Heart left ventricle (tissue), 16 donors: Measurements from ENCODE around the gene ZNF668. TPM values are rescaled to one million over a fixed set of nuclear protein-coding genes. Genes with fewer than 3 reads are reported as not detected.
"Not testable (repeated sequence)": the region's sequence is repeated elsewhere in the genome, so short reads cannot be mapped to it uniquely, and the experiment has no call there.

ENCODE experiments used
- ATAC-seq, 4 donors: fragments of 200-7000 bp; cut with Tn5 transposase; one replicate each; pipeline ENCODE4 v1.9.1; 2020 to 2022; ENCODE audit warnings: moderate library complexity in 4 of 4, mild to moderate bottlenecking in 3 of 4, moderate number of reproducible peaks in 1 of 4
- DNase-seq, 5 donors: peaks; one replicate each; pipeline ENCODE4 v3.0.0-alpha.2; 2020
- H3K27ac ChIP-seq, 12 donors: fragments of 200-600 bp; sonication (generic) in 4 of 12; one replicate each; pipeline versions ENCODE4 v1.5.0 to v1.8.0; 2016 to 2022; ENCODE audit warnings: mild to moderate bottlenecking in 2 of 12
- H3K27me3 ChIP-seq, 9 donors: fragments of 200-600 bp; sonication (generic) in 2 of 9; one replicate each; pipeline versions ENCODE4 v1.5.1 to v1.8.0; 2016 to 2022; ENCODE audit warnings: mild to moderate bottlenecking in 3 of 9
- H3K36me3 ChIP-seq, 9 donors: fragments of 200-600 bp; sonication (generic) in 2 of 9; one replicate each; pipeline versions ENCODE4 v1.5.0 to v1.8.0; 2018 to 2022; ENCODE audit warnings: mild to moderate bottlenecking in 2 of 9
- H3K4me1 ChIP-seq, 12 donors: fragments of 200-600 bp; sonication (generic) in 4 of 12; one replicate each; pipeline versions ENCODE4 v1.5.0 to v1.8.0; 2016 to 2022; ENCODE audit warnings: mild to moderate bottlenecking in 3 of 12
- H3K4me3 ChIP-seq, 12 donors: fragments of 200-600 bp; sonication (generic) in 4 of 12; one replicate each; pipeline versions ENCODE4 v1.5.0 to v1.8.0; 2017 to 2022; ENCODE audit warnings: mild to moderate bottlenecking in 9 of 12, moderate library complexity in 4 of 12
- H3K9me3 ChIP-seq, 12 donors: fragments of 200-600 bp; sonication (generic) in 4 of 12; one replicate each; pipeline versions ENCODE4 v1.5.0 to v1.8.0; 2016 to 2022; ENCODE audit warnings: mild to moderate bottlenecking in 1 of 12
- CTCF ChIP-seq, 12 donors: fragments of 200-600 bp; sonication (generic) in 4 of 12; IDR thresholded peaks; one replicate each; pipeline versions ENCODE4 v1.5.0 to v1.8.0; 2018 to 2022; ENCODE audit warnings: antibody characterized with exemption in 12 of 12, mild to moderate bottlenecking in 5 of 12
- POLR2A ChIP-seq, 2 donors: fragments of 450-650 bp; IDR thresholded peaks; one replicate each; pipeline ENCODE4 v1.6.1; 2017; ENCODE audit warnings: antibody characterized with exemption in 2 of 2, mild to moderate bottlenecking in 2 of 2, moderate library complexity in 2 of 2
- WGBS, 4 donors: extraction: QIAGEN DNeasy Blood & Tissue Kit in 2 of 4; methylation state at CpG; one replicate each; pipeline versions ENCODE4 v1.1.5 to v1.1.7; 2013 to 2018; 5-methylcytosine and 5-hydroxymethylcytosine counted together
- intact Hi-C, 10 donors: fragments of 100-400 bp; cut with DNase I; formaldehyde crosslinking; loops; one replicate each; pipeline versions ENCODE4 v1.11.1 to v1.14.2; 2022
- polyA plus RNA-seq, 2 donors: library from polyadenylated mRNA; stranded (reverse); fragments of 200-250 nt; gene quantifications; one replicate each; pipeline ENCODE4 v1.2.3, GENCODE V29; 2013
- total RNA-seq, 9 donors: library from RNA; depleted of rRNA in 2 of 9; stranded (reverse); fragments of >200 nt in 2 of 9; fragmentation: NEBNext Ultra II Directional in 3 of 9; extraction: Animal tissue kit (Norgen Biotek cat#: 25700) in 3 of 9; gene quantifications; one replicate each; pipeline versions ENCODE4 v1.1.0 to v1.2.4, GENCODE V29; 2016 to 2023
- donor health status: ischemic (EF 13 %, LVEDD 7.1; RV severe dilation, severe dysfunction).
- donor health status: healthy with polysubstance abuse.
- donor health status: DM: no; HTN: yes; CAD: no.
- donor health status: DM: no; HTN: no; CAD: no.
- donor health status: ischemic (EF 25% LVEDD 6.9; RV normal size, moderate dysfunction).
- donor health status: ischemic (EF 25% LVEDD 5.7; RV mildly dilated, moderate dysfunction).
- donor health status: healthy.
- donor health status: DM: yes; HTN: yes; CAD: no.
- donor health status: ischemic (EF 35%, LVEDD 5.7; RV mildly dilated, moderate dysfunction).
- donor health status: nonischemic (EF 11% LVEDD 7.7; RV severe dilation, severe dysfunction).
- donor health status: DM: yes; HTN: yes; CAD: no.
- donor health status: PGD.
- donor health status: ischemic (EF 29% LVEDD 5.4; RV normal size, mild dysfunction).
- donor health status: nonischemic (EF 23%, LVEDD 6.1; RV moderate dilation, normal function).

Gene ZNF668
- total and polyA plus RNA-seq, 11 donors = 3.5 to 11.4 (median 6.6) TPM

- peak overlapping the region in 6 of 12 donors; percentile 66 to 95 (median 79) for H3K27ac ChIP-seq
- no peak overlapping the region for H3K4me3 ChIP-seq
- DNase-seq = no peak
- ATAC-seq = no peak
- TF ChIP-seq CTCF (IDR thresholded peaks at IDR 0.05) = no peak
- no peak for TF ChIP-seq POLR2A (IDR thresholded peaks at IDR 0.05)
- peaks cover 0 to 27% (median 23%) of the 10 kb centered on the region in 9 donors for H3K36me3 ChIP-seq
- H3K9me3 ChIP-seq = no peaks in the 10 kb centered on the region
- 92 to 94% (median 93%) methylated on average over 28 of the region's 28 CpGs for WGBS, 4 donors
- intact Hi-C loops = loop anchor here in 3 of 10 donors (5.0 kb wide), 1 partner anchor 36 kb away; no protein-coding TSS in a partner anchor
- H3K27me3 ChIP-seq = no peaks in the 10 kb centered on the region
- H3K4me1 ChIP-seq = peaks cover 4 to 33% (median 21%) of the 10 kb centered on the region in 12 donors
Measured at GRCh38 chr16:31106509-31107464, 32.7 kb upstream of the ZNF668 start.

GRCh38 chr16:31105677-31106213, 31.7 kb upstream of the ZNF668 start:
- Histone ChIP-seq H3K27me3 (no peaks in the 10 kb centered on the region), H3K27ac (peak overlapping the region in 11 of 12 donors; percentile 53 to 84 (median 73)), H3K4me3 (peak overlapping the region in 9 of 12 donors; percentile 3 to 51 (median 35)), H3K4me1 (peaks cover 4 to 33% (median 21%) of the 10 kb centered on the region in 12 donors), H3K9me3 (no peaks in the 10 kb centered on the region), H3K36me3 (peaks cover 0 to 17% (median 13%) of the 10 kb centered on the region in 9 donors)
- DNase-seq (peak; percentile 88 to 94 (median 92)), ATAC-seq (peak; percentile 84 to 94 (median 88))
- intact Hi-C loops = loop anchor here in 3 of 10 donors (5.0 kb wide), 1 partner anchor 37 kb away; no protein-coding TSS in a partner anchor
- WGBS, 4 donors = 9 to 13% (median 11%) methylated on average over 33 of the region's 33 CpGs
- TF ChIP-seq POLR2A (IDR thresholded peaks at IDR 0.05) (no peak), CTCF (IDR thresholded peaks at IDR 0.05) (peak; percentile 70 to 91 (median 84))

GRCh38 chr16:31100876-31101641, 27.0 kb upstream of the ZNF668 start:
- H3K4me1 ChIP-seq, H3K27me3 ChIP-seq, ATAC-seq, H3K4me3 ChIP-seq, H3K27ac ChIP-seq, intact Hi-C loops, H3K9me3 ChIP-seq, H3K36me3 ChIP-seq: not testable (repeated sequence)
- DNase-seq = peak in 1 of 5 donors; percentile 3
- WGBS, 4 donors = 73 to 79% (median 76%) methylated on average over 12 to 13 of the region's 13 CpGs

- Histone ChIP-seq H3K9me3 (peaks cover 0 to 6% (median 0%) of the 10 kb centered on the region in 12 donors), H3K4me3 (no peak overlapping the region), H3K36me3 (no peaks in the 10 kb centered on the region), H3K27ac (no peak overlapping the region), H3K27me3 (no peaks in the 10 kb centered on the region), H3K4me1 (peaks cover 0 to 13% (median 5%) of the 10 kb centered on the region in 12 donors)
- TF ChIP-seq CTCF (IDR thresholded peaks at IDR 0.05) = no peak
- ATAC-seq (no peak), DNase-seq (no peak)
- intact Hi-C loops = loop anchor here in 5 of 10 donors (5.0 to 10.0 kb wide), 4 partner anchors 113 to 355 kb away; partner anchors contain the start of genes HSD3B7 (in 3 of the 5) and ARMC5 (in 1 of the 5)
- 63 to 67% (median 66%) methylated on average over 4 of the region's 4 CpGs for WGBS, 4 donors
Measured at GRCh38 chr16:31099860-31100638, 26.0 kb upstream of the ZNF668 start.
